ENCODE measurements around the gene PTX4. TPM values are rescaled to one million over a fixed set of nuclear protein-coding genes. Genes with fewer than 3 reads are reported as not detected.

PTX4 gene
- polyA plus RNA-seq, 1 donor (not counting 4 experiments of a cell fraction or from before 2014, with no cell fraction given): not detected

DNA sequence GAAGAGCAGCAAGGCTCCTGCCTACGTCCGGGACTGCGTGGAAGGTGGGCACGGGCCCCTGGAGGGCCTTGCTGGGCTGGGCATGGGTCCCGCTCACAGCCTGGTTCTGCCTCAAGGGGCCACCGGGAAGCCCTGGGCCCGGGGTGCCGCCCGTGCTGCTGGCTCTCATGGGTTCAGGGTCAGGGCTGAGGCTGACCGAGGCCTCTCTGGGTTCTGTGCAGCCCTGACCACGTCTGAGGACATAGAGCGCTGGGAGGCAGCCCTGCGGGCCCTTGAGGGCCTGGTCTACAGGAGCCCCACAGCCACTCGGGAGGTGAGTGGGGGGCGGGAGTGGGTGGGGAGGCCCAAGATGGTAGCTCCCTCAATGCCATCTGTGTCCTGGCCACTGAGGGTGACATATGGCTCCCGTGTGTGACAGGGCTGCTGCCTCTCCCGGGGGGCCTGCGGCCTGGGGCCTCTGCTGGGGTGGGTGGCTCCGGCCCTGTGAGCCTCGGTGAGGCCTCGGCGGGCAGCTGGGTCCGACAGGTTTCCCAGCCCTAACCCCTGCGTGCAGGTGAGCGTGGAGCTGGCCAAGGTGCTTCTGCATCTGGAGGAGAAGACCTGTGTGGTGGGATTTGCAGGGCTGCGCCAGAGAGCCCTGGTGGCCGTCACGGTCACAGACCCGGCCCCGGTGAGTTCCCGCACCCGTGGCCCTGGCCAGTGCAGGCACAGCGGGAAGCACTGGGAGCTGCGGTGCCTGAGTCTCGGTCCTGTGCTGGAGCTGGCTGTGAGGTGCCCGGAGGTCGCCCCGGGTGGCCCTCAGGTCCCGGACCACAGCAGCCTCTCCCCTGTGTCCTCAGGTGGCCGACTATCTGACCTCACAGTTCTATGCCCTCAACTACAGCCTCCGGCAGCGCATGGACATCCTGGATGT is 13.6 kb upstream of the PTX4 start:
- H3K9me1 ChIP-seq (ENCODE audit: control insufficient read depth, extremely low read depth, insufficient read depth, low read length): no peaks in the 10 kb centered on the region
- H3K27ac ChIP-seq (ENCODE audit: control insufficient read depth, insufficient read depth, low read length): no peak overlapping the region
- H3K27me3 ChIP-seq (ENCODE audit: control insufficient read depth, extremely low read depth, insufficient read depth, low read length): no peaks in the 10 kb centered on the region
- H3K4me3 ChIP-seq (ENCODE audit: control insufficient read depth in 2 of 3, extremely low read depth in 1 of 3, insufficient read depth in 2 of 3, low read depth in 1 of 3, low read length in 3 of 3): no peak overlapping the region
- dilution Hi-C loops (cut with MboI; ENCODE audit: extremely low pct_ligation_motif_present, low sequenced_read_pairs): no loop called here
- H4K20me1 ChIP-seq (ENCODE audit: control insufficient read depth, extremely low read depth, insufficient read depth, low read length): no peaks in the 10 kb centered on the region
- no peak for FAIRE-seq
- no peak overlapping the region for H3K9ac ChIP-seq (ENCODE audit: control insufficient read depth, extremely low read depth, insufficient read depth, low read length)
- no peaks in the 10 kb centered on the region for H3K9me3 ChIP-seq (ENCODE audit: control insufficient read depth, low read depth, low read length)
- no peak for TF ChIP-seq EZH2 (IDR thresholded peaks at IDR 0.05; ENCODE audit: low read length)
- TF ChIP-seq, protein P1, sequence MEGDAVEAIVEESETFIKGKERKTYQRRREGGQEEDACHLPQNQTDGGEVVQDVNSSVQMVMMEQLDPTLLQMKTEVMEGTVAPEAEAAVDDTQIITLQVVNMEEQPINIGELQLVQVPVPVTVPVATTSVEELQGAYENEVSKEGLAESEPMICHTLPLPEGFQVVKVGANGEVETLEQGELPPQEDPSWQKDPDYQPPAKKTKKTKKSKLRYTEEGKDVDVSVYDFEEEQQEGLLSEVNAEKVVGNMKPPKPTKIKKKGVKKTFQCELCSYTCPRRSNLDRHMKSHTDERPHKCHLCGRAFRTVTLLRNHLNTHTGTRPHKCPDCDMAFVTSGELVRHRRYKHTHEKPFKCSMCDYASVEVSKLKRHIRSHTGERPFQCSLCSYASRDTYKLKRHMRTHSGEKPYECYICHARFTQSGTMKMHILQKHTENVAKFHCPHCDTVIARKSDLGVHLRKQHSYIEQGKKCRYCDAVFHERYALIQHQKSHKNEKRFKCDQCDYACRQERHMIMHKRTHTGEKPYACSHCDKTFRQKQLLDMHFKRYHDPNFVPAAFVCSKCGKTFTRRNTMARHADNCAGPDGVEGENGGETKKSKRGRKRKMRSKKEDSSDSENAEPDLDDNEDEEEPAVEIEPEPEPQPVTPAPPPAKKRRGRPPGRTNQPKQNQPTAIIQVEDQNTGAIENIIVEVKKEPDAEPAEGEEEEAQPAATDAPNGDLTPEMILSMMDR (optimal IDR thresholded peaks at IDR 0.05 in 1 of 3, IDR thresholded peaks at IDR 0.05 in 1 of 3, conservative IDR thresholded peaks at IDR 0.05 in 1 of 3; ENCODE audit: extremely low read depth in 1 of 3, insufficient read depth in 2 of 3, low read length in 3 of 3): no peak
- H3K79me2 ChIP-seq (ENCODE audit: control insufficient read depth, insufficient read depth, low read length): no peaks in the 10 kb centered on the region
- no peak for DNase-seq (ENCODE audit: low read depth, low spot score)
- H3K4me2 ChIP-seq (ENCODE audit: control insufficient read depth, extremely low read depth, insufficient read depth, low read depth, low read length): no peak overlapping the region
- H2AFZ ChIP-seq (ENCODE audit: control insufficient read depth, low read length): no peak overlapping the region
- H3K4me1 ChIP-seq (ENCODE audit: control insufficient read depth, extremely low read depth, insufficient read depth, low read length): no peaks in the 10 kb centered on the region
- peaks cover 7 to 11% of the 10 kb centered on the region in 2 experiments for H3K36me3 ChIP-seq (ENCODE audit: control insufficient read depth in 2 of 2, extremely low read depth in 1 of 2, insufficient read depth in 2 of 2, low read length in 2 of 2)

DNA sequence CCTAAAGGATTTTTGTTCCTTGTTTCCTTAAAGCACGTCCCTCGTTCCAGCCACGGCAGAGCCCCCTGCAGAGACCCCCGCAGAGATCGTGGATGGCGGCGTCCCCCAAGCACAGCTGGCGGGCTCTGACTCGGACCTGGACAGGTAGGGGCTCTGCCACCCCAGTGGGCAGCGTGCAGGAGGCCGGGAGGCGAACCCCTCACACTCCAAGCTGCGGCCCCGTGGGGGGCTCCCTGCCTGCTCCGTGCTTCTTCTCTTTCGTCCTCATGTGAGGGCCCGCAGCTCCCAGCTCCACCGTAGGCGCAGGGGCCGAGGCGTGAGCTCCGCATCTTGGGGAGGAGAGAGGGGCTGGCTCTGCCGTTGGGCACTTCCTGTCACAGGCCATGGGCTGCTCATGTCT is 12.9 kb upstream of the PTX4 start:
- Histone ChIP-seq H3K36me3 (ENCODE audit: control insufficient read depth in 2 of 2, extremely low read depth in 1 of 2, insufficient read depth in 2 of 2, low read length in 2 of 2) (peaks cover 7 to 13% of the 10 kb centered on the region in 2 experiments), H3K4me1 (ENCODE audit: control insufficient read depth, extremely low read depth, insufficient read depth, low read length) (no peaks in the 10 kb centered on the region), H2AFZ (ENCODE audit: control insufficient read depth, low read length) (no peak overlapping the region), H4K20me1 (ENCODE audit: control insufficient read depth, extremely low read depth, insufficient read depth, low read length) (no peaks in the 10 kb centered on the region), H3K27ac (ENCODE audit: control insufficient read depth, insufficient read depth, low read length) (no peak overlapping the region), H3K9me1 (ENCODE audit: control insufficient read depth, extremely low read depth, insufficient read depth, low read length) (no peaks in the 10 kb centered on the region), H3K4me2 (ENCODE audit: control insufficient read depth, extremely low read depth, insufficient read depth, low read depth, low read length) (no peak overlapping the region), H3K9ac (ENCODE audit: control insufficient read depth, extremely low read depth, insufficient read depth, low read length) (no peak overlapping the region), H3K9me3 (ENCODE audit: control insufficient read depth, low read depth, low read length) (no peaks in the 10 kb centered on the region), H3K27me3 (ENCODE audit: control insufficient read depth, extremely low read depth, insufficient read depth, low read length) (no peaks in the 10 kb centered on the region), H3K79me2 (ENCODE audit: control insufficient read depth, insufficient read depth, low read length) (peaks cover 6% of the 10 kb centered on the region), H3K4me3 (ENCODE audit: control insufficient read depth in 2 of 3, extremely low read depth in 1 of 3, insufficient read depth in 2 of 3, low read depth in 1 of 3, low read length in 3 of 3) (no peak overlapping the region)
- dilution Hi-C loops (cut with MboI; ENCODE audit: extremely low pct_ligation_motif_present, low sequenced_read_pairs): no loop called here
- FAIRE-seq (no peak), DNase-seq (ENCODE audit: low read depth, low spot score) (no peak)
- TF ChIP-seq, protein P1 (optimal IDR thresholded peaks at IDR 0.05 in 1 of 3, IDR thresholded peaks at IDR 0.05 in 1 of 3, conservative IDR thresholded peaks at IDR 0.05 in 1 of 3; ENCODE audit: extremely low read depth in 1 of 3, insufficient read depth in 2 of 3, low read length in 3 of 3): no peak
- no peak for TF ChIP-seq EZH2 (IDR thresholded peaks at IDR 0.05; ENCODE audit: low read length)

All from keratinocyte (primary cell).